ENCODE results near the gene RASD2. TPM values are rescaled to one million over a fixed set of nuclear protein-coding genes. Genes with fewer than 3 reads are reported as not detected.

The RASD2 gene
- total RNA-seq, 1 donor = not detected

DNA sequence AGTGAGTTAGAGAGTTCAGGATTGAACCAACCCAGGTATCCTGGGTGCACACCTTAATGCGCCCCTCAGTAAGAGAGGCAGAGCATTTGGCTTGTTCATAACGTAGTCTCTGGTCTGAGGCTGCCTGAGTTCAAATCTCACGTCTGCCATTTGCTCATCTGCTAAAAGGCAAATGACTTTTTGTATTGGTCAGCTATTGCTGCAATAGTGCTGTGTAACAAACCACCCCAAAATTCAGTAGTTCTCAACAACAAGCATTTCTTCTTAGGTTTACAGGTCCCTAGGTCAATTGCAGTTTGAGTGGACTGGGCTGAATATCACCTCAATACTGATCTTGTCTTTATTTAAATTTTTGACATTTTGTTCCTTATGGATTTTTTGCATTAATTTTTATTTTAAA, 18.1 kb downstream of the RASD2 start:
- DNase-seq (ENCODE audit: low read depth) = no peak
- TF ChIP-seq CTCF (IDR thresholded peaks at IDR 0.05; ENCODE audit: insufficient read depth, low read depth, low read length) = no peak
- H3K4me3 ChIP-seq (ENCODE audit: low read depth, low read length) = no peak overlapping the region

GRCh38 chr22:35559354-35560005, 18.8 kb downstream of the RASD2 start:
- no peak for DNase-seq (ENCODE audit: low read depth)
- TF ChIP-seq CTCF (IDR thresholded peaks at IDR 0.05; ENCODE audit: insufficient read depth, low read depth, low read length) = no peak
- no peak overlapping the region for H3K4me3 ChIP-seq (ENCODE audit: low read depth, low read length)

DNA sequence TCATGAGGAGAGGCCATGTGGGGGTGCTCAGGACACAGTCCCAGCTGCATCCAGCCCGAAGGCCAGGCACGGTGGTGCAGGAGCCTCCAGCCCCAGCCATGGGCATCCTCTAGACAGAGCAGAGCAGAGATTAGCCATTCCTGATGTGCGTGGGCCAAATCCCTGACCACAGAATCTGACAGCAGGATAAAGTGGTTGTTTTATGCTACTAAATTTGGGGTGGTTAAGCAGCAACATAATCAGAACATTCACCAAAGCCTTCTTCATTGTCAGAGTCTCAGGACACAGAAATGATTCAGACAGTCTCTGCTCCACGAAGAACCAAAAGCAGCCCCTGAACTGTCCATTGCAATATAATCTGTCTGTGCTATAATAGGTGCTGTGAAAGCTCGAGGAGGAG, 19.7 kb downstream of the RASD2 start:
- no peak for DNase-seq (ENCODE audit: low read depth)
- no peak for TF ChIP-seq CTCF (IDR thresholded peaks at IDR 0.05; ENCODE audit: insufficient read depth, low read depth, low read length)
- no peak overlapping the region for H3K4me3 ChIP-seq (ENCODE audit: low read depth, low read length)

DNA sequence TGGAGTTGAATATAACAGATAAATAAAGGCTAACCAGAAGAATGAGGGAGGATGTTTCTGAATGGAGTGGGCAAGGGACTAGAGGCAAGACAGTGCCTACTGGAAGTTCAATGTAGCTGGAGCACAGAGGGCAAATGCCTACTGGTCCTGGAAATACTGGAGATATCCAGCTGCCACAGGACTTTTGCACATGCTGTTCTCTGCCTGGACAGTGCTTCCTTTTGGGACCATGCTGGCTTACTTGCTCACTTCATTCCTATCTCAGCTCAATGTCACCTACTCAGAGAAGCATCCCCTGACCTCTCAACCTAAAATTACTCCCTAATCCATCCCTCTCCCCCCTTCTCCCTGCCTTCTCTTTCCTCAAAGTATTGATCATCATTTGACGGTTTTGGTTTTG, 20.2 kb downstream of the RASD2 start:
- no peak overlapping the region for H3K4me3 ChIP-seq (ENCODE audit: low read depth, low read length)
- no peak for TF ChIP-seq CTCF (IDR thresholded peaks at IDR 0.05; ENCODE audit: insufficient read depth, low read depth, low read length)
- no peak for DNase-seq (ENCODE audit: low read depth)

- no peak for TF ChIP-seq CTCF (IDR thresholded peaks at IDR 0.05; ENCODE audit: insufficient read depth, low read depth, low read length)
- no peak overlapping the region for H3K4me3 ChIP-seq (ENCODE audit: low read depth, low read length)
- peak; percentile 46 for DNase-seq (ENCODE audit: low read depth)
These were observed 21.3 kb downstream of the RASD2 start for GRCh38 chr22:35561796-35562526.

DNA sequence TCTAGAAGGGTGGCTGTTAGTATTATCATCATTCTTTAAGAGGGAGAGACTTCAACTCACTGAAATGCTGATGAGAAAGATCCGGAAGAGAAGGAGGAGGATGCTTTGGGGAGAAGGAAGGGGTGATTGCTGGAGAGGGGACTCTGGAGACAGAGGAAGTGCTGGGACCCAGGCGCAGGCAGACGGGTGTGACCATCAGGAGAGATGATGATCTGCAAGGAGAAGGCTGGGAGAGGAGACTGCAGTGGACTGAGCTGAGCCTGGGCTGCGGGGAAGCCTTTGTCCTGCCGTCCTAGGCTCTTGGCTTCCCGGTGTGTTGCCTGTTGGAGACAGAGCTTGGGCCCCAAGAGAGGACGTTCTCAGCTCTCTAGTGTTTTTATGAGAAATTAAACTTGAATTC, 22.6 kb downstream of the RASD2 start:
- no peak overlapping the region for H3K4me3 ChIP-seq (ENCODE audit: low read depth, low read length)
- DNase-seq (ENCODE audit: low read depth) = no peak
- TF ChIP-seq CTCF (IDR thresholded peaks at IDR 0.05; ENCODE audit: insufficient read depth, low read depth, low read length) = no peak

Measured in fibroblast of villous mesenchyme (primary cell).